HG03571 (cell line): ENCODE results near the gene SLC16A5.
"Not testable (repeated sequence)": the region's sequence is repeated elsewhere in the genome, so short reads cannot be mapped to it uniquely, and the experiment has no call there.

Experiments
- ATAC-seq: cut with Tn5 transposase; IDR thresholded peaks from one replicate; pipeline ENCODE4 v1.9.1; 2021; ENCODE audit not compliant: unreplicated experiment

The SLC16A5 gene

DNA sequence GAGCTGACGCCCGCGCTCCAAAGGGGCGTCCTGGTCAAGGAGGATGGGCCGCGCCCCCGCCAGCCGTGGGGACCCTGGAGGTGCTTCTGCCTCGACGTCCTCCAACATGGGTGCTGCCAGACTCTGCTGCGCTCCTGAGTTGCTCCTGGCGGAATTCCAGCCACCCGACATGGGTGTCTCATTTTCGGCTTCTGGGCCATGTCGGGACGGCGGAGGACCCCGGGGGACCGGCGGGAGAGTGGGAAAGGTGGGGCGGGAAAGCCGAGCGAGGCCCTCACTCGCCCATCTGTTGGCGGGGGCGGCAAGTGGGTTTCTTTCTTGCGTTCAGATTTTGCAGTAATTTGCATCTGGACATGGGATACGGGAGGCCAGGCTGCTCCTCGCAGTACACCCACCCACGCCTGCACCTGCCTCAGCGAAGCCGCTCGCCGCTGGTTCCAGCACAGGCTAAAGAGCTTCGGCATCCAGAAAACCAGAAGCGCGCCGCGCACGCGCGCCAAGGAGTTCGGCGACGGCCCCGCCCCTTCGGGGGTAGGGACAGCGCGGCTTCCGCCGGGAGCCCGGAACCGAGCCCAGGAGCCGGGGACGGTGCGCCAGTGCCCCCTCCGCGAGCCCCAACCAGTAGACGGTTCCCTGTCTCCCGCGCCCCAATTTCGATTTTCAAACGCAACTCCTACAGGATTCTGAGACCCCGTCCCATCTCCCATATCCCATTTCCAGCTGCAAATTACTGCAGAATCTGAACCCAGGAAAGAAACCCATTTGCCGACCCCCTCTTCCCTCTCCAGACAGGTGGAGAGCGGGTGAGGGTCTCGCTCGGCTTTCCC is 21.9 kb downstream of the SLC16A5 start, which contains the start of gene ARMC7:
TSS of gene ARMC7 (plus strand) at position 563 of the 827 bp plus-strand sequence. CDS start 320 bp downstream, outside the sequence.
- ATAC-seq = peak; percentile 70

- ATAC-seq = no peak
Observed at GRCh38 chr17:75110234-75110937, 22.6 kb downstream of the SLC16A5 start.

DNA sequence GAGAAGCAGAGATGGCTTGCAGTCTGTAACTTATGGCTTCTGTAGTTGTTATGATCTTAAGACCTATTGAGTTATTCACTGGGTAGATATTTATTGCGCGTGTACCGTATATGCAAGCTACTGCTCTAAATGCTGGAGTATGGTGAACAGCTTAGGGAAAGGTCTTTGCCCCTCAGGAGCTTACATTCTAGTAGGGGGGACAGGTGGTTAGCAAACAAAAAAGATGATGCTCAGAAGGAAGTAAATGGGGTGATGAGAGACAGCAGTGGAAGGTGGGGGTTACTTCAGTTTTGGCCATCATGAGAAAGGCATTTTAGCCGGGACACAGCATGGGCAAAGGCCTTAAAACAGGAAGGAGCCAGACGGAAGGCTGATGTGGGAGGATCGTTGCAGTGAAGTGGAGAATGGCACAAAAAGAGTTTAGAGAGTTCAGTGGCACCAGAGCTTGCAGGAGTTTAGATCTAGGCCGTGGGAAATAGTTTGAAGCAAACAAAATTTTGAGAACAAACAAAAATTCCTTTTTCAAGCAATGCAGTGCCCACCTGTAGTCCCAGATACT is 24.1 kb downstream of the SLC16A5 start:
- ATAC-seq = no peak

DNA sequence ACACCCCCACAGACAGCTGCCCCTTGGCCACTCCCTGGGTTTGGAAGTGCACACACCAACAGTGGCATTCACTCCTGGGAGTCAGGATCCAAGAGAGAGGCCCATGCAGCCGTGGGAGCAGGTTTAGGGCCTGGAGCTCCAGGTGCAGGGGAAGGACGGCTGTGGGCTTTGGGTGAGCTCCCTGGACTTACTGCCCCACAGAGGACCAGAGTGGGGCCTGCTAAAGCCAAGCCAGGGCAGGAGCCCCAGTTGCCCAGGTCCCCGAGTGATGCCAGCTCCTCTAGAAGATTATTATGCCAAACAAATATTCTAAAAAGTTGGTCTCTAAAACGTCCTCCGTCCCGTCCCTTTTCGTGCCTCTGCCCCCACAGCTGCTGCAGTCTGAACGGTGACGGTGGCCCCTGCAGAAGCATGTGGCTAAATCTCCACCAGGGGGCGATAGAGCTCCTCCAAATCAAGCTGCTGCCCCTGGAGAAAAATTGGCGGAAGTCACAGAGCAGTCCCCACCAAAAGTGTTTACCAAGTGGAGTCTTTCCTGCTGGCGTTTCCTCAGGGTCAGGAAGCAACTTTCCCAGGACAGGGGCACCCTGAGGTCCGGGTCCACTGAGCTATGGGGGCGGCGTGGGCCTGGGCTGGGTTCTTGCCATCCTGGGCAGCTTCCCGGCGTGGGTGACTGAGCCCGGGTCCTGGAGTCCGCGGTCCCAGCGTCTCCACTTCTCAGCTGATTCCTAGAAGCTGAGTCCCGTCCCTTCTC is 26.2 kb downstream of the SLC16A5 start:
- ATAC-seq = peak; percentile 39

DNA sequence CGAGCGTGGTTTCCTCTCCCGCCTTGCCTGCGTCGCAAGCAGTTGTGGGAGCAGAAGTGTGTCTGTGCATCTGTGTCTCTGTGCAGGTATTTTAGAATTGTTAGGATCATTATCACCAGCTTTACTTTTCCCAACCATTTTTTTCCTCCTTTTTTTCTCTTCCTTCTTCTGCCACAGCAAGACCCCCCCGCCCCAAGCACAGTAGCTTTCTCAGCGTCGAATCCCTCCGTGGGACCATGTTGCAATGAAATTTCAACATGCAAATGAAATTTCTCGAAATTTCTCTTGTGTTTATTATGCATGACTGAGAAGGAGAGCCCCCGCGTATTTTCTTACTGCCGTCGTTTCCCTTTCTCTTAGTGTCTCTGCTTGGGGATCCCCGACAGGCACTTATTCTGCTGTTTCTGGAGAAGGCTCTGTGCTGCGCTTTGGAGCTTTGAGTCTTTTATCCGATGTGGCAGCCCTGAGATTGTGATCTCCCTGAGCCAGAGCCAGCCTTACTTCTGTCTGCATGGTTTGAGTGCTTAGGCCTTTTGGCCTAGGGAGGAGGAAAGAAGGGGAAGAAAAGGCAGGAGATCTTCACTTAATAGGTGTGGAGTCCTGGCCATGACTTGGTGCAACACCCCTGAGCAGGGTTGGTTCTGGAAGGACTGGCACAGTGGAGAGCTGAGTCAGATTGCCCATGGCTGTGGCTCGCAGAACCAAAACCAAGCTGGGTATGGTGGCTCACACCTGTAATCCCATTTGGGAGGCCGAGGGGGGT is 27.0 kb downstream of the SLC16A5 start:
- ATAC-seq = no peak

GRCh38 chr17:75115555-75115954 is 27.8 kb downstream of the SLC16A5 start:
- ATAC-seq = no peak

DNA sequence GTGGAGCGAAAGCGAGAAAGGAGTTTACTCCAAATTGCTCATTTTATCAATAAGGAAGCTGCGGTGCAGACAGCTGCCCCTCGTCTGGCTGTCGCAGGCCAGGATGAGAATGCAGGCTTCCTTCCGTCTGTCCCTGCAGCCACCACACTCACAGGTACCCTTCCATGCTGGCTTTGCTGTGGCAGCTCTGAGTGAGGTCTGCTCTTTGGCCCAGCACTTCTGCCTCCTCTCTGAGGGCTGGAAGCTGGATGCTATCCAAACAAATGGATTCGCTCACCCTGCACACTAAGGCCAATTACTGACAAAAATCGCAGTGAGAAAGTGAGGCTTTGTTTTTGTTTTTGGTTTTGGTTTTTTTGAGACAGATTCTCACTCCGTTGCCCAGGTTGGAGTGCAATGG is 29.0 kb downstream of the SLC16A5 start:
- ATAC-seq = no peak

DNA sequence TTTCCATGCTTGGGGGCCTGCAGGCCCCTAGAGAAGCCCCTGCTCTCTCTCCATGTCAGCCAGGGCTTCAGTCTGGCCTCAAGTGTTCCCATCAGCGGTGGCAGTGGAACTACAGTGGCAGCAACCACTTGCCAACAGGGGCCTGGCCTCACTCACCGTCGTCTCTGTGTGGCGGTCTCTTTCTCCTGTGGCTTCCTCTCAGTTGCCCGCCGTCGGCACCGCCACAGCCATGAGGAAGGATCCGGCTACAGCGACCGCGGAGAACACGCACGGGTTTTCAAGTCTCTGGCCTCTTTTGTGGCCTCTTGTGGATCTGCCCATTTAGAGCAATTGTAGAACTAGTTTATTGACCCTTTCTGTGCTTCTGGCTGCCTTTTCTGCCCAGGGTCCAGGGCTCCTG is 30.6 kb downstream of the SLC16A5 start:
- ATAC-seq = no peak

DNA sequence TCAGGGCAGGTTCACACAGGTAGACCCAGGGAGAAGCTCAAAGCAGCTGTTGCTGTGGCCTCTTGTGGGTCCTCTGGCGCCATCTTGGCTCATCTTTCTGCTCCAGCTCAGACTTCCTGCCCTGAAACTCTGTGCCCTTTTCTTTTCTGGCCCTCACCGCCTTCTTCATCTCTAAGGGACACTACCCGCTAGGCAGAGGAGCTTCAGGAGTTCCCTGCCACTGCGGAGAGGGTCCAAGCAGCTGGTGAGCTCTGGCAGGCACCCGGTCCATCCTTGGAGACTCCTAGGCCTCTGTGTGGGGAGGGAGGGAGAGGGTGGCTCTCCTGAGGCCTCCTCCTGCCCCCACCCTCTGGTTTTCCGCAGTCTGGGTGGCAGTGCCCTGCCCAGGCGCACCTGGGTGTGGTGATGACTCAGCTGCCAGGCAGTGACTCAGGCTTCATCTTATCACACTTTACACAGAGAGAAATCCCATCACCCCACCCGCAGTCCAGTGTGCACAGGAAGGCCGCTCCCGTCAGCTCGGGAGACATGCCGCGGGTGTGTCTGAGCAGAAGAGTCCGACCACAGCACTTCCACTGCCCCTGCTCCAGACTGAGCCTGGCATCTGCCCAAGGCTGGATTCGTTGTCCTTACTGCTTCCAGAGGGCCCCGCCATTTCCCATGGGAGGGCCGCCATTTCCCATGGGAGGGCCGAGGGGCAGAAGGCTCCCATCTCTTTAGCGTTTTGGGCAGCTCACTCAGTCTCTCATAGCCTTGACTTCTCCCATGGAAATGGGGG is 36.5 kb downstream of the SLC16A5 start:
- no peak for ATAC-seq

GRCh38 chr17:75124819-75125162 is 37.0 kb downstream of the SLC16A5 start:
- no peak for ATAC-seq

GRCh38 chr17:75125984-75126383 is 38.2 kb downstream of the SLC16A5 start:
- no peak for ATAC-seq

DNA sequence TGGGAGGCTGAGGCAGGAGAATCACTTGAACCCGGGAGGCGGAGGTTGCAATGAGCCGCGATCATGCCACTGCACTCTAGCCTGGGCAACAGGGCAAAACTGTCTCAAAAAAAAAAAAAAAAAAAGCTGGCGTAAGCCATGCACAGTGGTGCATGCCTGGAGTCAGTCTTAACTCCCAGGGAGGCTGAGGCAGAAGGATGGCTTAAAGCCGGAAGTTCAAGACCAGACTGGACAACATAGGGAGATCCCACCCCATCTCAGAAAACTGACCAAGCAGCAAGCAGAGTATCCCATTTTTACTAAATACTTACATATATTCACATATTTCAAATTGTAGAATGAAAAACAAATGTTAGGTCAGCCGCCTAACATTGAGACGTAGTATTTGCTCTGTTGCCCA is 39.2 kb downstream of the SLC16A5 start:
- no peak for ATAC-seq

DNA sequence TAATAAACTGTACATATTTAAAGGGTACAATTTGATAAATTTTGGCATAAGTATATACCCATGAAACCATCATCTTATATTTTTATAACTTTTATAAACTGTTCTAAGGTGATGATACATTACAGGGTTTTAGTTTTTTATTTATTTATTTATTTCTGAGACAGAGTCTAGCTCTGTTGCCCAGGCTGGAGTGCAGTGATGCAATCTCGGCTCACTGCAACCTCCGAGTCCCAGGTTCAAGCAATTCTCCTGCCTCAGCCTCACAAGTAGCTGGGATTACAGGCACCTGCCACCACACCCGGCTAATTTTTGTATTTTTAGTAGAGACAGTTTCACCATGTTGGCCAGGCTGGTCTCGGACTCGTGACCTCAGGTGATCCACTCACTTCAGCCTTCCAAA is 40.2 kb downstream of the SLC16A5 start:
- not testable (repeated sequence) for ATAC-seq

GRCh38 chr17:75128694-75129505 is 41.1 kb downstream of the SLC16A5 start:
- ATAC-seq = no peak

DNA sequence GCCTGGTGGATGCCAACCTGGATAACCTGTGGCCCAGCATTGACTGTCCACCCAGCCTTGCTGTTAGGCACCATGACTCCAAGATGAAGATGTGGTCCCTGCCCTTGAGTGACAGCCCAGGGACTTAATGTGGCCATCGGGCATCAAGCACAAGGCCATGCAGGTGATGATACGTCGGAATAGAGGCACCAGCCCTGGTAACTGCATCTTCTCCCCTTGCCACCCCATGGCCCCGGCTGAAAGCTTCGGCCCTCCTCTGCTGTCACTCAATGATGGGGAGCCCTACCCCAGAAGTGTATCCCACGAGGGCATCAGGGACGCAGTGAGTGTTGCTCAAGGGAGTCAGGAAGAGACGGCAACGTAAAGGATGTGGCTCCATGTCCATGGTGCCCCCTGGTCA is 41.8 kb downstream of the SLC16A5 start:
- ATAC-seq = no peak

GRCh38 chr17:75130059-75130631 is 42.4 kb downstream of the SLC16A5 start:
- no peak for ATAC-seq

DNA sequence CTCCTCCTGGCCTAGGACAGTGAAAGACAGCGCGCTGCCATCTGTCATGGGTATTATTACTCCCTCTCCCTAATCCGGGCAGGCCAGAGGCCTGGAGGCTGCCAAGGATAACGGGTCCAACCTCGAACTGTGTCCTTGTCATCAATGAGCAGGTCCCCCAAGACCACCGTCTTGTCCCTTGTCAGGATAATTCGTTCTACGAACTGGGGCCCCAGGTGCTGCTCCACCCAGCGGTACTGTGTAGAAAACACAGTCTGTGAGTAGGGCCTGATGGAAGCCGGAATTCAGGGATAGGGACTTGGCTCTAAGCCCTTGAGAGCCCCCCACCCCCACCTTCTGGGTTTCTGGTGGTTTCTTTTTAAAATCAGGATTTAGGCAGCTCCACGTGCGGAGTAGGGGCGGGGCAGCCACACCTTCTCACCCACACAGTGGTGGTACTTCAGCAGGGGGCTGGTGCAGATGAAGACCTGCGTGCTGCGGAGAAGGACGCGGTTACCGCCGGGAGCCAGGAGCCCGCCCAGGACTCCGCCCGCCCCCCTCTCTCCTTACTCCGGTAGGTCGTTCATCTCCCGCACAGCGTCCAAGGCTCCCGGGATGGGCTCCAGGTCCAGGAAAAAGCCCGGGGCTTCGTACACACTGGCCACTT is 43.0 kb downstream of the SLC16A5 start:
- ATAC-seq = no peak
